Head of caudate nucleus (tissue), 42 donors: ENCODE data around the gene ASPSCR1.
"Not testable (repeated sequence)": the region's sequence is repeated elsewhere in the genome, so short reads cannot be mapped to it uniquely, and the experiment has no call there.

ENCODE experiments used
- DNase-seq, 42 donors: peaks; one replicate each; pipeline versions ENCODE4 v3.0.0 to v3.0.0-alpha.2; 2020 to 2021; ENCODE audit warnings: mixed read lengths in 7 of 42
- intact Hi-C: fragments of 100-400 bp; cut with DNase I; formaldehyde crosslinking; loops from one replicate; pipeline ENCODE4 v1.15.0; 2022

Gene ASPSCR1

DNA sequence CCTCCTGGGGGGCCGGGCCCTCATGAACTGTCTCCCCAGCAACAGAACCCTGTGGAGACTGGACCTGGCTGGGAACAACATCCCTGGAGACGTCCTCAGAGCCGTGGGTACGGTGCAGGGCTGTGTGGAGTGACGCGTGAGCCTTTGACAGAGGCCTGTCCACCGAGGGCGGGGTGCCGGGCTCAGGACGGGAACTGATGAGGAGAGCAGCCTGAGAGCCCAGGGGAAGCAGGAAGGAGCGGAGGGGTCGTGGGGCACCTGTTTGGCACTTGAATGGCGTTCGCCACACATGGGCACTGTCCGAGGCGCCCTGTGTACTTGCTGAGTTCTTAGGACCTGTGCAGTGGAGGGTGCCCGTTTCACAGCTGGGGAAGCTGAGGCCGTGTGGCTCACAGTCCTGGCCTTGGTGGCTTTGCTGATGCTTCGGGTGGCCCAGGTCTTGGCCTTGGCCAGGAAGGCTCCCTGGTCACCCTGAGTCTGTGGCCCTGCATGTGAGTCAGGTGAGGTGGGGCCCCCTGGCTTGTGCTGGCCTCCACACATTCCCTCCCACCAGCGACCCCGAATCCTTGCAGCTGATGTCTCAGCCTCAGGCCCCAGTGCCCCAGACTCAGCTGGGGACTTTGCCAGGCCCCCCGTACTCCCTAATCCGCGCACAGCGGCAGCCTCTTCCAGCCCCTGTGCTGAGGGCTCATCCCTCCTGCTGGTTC, 48.1 kb downstream of the ASPSCR1 start:
- intact Hi-C loops, result no loop called here

DNA sequence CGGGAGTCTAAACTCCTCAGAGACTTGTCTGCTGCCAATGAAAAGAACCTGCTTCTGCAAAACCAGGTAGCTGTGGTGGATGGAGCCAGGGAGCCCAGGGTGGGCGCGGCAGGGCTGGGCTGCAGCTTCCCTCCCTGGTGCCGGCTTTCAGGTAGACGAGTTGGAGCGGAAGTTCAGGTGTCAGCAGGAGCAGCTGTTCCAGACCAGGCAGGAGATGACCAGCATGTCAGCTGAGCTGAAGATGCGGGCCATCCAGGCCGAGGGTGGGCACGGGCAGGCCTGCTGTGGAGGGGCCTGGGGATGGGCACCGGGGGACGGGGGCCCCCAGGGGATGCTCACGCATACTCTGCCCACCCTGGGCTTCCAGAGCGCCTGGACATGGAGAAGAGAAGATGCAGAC, 50.8 kb downstream of the ASPSCR1 start:
- DNase-seq, result no peak
- intact Hi-C loops, result no loop called here

More for the DNA sequence above, 48.1 kb downstream of the ASPSCR1 start:
- no peak for DNase-seq

- DNase-seq, result no peak
- intact Hi-C loops, result no loop called here
These were observed 51.5 kb downstream of the ASPSCR1 start for GRCh38 chr17:82028966-82029365.

DNA sequence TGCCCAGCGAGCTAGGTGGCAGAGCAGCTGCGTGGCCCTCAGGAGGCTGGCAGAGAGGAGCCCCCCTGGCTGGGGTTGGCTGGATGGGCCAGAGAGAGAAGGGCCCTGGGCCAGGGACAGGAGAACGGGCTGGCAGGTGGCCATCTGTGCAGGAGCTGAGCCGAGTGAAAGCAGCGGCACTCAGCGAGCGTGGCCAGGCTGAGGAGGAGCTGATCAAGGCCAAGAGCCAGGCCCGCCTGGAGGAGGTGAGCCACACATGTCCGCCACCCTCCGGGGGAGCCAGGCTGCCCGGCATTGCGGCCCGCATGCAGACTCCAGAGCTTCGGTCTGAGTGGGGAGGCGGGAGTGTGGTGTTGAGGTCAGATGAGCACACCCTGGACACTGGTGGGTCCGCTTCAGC, 52.0 kb downstream of the ASPSCR1 start:
- intact Hi-C loops, result no loop called here
- DNase-seq, result no peak

- peak in 1 of 42 donors; percentile 9 for DNase-seq
- intact Hi-C loops, result loop anchor here (1.0 kb wide), 1 partner anchor 124 kb away; no protein-coding TSS in a partner anchor
These were observed 52.6 kb downstream of the ASPSCR1 start for GRCh38 chr17:82029990-82030469.

DNA sequence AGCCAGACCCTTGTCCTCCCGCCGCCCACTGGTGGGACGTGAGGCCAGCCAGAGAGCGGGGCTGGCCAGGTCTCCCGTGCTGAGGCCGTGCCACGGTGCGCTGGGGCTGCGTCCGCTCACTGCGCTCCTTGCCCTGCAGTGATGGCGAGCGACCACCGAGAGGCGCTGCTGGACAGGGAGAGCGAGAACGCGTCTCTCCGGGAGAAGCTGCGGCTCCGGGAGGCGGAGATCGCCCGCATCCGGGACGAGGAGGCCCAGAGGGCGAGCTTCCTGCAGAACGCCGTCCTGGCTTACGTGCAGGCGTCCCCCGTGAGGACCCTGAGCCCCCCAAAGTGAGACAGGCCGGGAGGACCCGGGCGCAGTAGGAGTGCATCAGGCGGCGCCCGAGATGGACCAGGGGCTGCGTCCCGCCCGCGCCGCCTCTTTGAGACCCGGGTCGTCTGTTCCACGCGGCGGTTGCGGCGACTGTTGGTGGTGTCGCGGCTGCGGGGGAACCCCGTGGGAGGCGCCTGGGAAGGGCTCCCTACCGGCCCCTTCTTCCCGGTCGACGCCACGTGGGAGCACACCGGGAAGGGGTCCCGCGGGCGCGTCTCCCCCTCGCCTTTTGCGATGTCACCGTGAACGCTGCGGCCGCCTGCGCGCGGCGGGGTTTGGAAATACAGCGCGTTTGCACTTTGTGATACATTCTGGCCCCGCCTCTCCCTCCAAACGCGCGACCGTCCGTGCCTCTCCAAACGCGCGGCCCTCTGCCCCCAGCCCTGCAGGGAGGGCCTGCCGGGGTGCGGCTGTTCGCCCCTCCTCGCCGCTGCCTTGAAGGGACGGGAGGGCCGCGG, 53.3 kb downstream of the ASPSCR1 start:
- intact Hi-C loops, result loop anchor here (1.0 kb wide), 1 partner anchor 124 kb away; no protein-coding TSS in a partner anchor
- peak; percentile 48 to 92 (median 84) for DNase-seq

DNA sequence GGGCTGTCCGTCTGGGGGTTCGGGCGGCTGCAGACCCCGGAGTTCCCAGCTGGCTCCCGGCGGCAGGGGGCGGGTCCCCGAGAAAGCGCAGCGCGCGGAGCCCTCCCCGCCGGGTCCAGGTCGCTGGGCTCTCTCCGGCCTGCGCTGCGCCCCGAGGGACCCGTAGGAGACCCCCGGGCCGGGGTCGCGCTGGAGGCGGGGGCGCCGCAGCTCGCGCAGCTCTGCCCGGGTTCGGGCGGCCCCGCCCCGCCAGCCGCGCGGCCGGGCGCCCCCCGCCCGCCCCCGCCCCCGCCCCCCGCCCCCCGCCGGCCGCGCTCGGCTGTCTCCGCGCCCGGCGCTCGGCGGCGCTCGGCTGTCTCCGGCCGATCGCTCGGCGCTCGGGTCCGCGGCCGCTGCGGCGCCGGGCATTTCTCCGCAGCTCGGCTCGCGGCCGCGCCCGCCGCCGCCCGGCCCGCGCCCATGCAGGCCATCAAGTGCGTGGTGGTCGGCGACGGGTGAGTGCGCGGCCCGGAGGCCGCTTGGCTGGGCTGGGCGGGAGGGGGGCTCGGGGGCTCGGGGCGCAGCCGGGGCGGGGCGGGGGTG, 54.0 kb downstream of the ASPSCR1 start, which contains the start of gene RAC3:
Gene RAC3 (plus strand): TSS at position 376 of the 582 bp plus-strand sequence. CDS start 84 bp downstream, at position 460.
- no peak for DNase-seq
- intact Hi-C loops, result no loop called here

DNA sequence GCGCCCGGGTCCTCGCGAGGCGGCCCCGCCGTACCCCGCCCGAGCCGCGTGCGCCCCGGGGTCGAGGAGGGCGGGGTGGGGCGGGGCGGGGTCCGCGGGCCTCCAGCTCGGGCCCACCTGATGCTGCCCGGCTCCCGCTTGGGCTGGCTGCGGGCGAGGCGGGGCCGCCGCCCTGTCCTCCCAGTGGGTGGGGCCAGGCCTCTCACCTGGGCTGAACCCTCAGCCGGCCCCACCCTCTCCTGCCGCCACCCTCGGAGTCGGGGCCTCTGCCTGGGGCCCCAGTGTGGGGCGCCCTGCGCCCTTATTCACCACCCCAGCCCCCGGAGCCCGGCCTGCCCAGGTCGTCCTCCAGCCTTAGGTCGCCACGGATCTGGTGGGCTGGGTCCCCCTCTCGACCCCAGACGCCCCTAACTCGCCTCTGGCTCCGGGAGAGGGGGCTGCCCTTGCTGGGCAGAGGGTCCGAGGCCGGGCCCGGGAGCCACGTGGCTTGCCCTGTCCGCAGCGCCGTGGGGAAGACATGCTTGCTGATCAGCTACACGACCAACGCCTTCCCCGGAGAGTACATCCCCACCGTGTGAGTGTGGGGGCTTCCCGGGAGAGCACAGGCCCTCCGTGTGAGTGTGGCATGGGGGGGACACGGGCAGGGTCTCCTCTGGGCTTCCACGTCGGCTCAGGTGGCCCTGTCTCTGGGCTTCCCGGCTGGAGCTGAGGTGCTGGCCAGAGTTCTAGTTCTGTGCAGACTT, 54.6 kb downstream of the ASPSCR1 start:
- no peak for DNase-seq

GRCh38 chr17:82033359-82034085, 56.1 kb downstream of the ASPSCR1 start:
- intact Hi-C loops, result no loop called here
- no peak for DNase-seq

More for the DNA sequence above, 54.6 kb downstream of the ASPSCR1 start:
- intact Hi-C loops, result no loop called here

DNA sequence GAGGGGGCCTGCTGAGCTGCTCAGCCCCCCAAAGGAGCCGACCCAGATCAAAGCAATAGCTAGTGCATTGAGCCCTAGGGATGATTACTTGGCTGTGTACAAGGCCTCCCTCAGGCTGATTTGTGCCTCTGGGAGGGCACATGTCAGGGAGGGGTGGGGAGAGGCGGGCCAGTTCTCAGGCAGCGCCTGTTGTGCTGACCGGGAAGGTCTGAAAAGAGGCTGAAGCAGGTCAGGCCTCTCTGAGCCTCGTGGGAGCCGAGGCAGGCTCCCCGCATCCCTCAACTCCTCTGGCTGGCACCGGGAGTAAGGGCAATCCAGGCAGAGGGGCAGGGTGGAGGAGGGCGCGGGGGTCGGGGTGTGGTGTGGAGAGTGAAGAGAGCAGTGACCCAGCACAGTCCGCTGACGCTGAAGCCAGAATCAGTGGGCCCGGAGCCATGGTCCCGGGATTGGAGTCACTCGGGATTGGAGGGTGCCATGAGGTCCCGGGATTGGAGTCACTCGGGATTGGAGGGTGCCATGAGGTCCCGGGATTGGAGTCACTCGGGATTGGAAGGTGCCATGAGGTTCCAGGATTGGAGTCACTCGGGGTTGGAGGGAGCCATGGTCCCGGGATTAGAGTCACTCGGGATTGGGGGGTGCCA, 57.1 kb downstream of the ASPSCR1 start:
- intact Hi-C loops, result no loop called here

GRCh38 chr17:82035488-82035887, 58.1 kb downstream of the ASPSCR1 start:
- DNase-seq, result no peak
- intact Hi-C loops, result no loop called here

More for the DNA sequence above, 57.1 kb downstream of the ASPSCR1 start:
- no peak for DNase-seq

- DNase-seq, result no peak
- intact Hi-C loops, result no loop called here
These were observed 58.7 kb downstream of the ASPSCR1 start for GRCh38 chr17:82035956-82036633.

DNA sequence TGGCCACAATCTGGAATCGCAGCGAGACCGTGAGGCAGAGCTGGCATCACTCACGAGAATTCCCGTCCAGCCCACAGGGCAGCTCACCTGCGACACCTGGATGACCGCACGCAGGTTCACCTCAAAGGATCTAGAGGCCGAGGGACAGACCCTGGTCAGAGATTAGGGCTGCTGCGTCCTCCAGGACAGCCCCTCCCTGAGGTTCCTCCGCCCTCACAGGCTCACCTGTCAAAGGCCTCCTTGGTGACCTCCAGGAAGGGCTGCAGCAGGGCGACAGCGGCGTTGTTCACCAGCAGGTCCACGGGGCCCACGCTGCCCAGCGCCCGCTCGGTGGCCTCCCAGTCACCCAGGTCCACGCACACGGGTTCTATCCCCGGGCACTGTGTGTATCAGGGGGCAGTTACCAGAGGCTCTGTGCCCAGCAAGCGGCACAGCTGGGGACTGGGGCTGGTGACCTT, 59.2 kb downstream of the ASPSCR1 start:
- intact Hi-C loops, result no loop called here
- DNase-seq, result no peak

DNA sequence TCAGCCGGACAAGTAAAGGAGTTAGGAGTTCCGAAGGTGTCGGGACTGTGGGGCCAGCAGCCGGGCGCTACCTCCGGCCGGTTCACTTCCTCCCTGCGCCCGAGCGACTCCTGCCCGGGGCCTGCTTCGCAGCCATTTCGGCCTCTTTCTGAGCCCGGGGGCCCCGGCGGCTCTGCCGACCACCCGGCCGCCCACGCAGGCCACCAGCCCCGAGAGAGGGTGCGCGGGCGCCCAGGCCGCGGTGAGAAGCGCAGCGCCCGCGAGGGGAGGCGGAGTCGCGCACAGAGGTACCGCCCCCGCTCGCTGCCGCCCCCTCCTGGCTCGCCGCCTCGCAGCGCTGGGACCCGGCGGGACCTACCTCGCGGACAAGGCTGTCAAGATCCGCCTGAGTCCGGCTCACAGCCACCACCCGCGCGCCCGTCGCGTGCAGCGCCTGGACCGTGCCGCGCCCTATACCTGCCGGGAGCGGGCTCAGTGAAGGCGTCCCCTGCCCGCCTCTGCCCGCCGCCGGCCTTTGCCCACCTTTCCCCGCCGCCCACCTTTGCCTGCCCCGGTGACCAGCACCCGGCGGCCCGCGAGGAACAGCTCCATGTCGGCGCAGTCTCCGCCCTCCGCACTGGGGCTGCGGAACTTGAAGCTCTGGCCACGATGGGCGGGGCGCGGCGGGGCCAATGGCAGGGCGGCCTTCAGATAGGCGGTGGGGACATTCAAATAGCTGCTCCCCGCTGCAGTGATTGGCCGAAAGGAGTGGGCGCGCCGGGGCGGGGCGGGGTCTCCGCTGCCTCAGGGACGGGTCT, 59.9 kb downstream of the ASPSCR1 start, which contains the start of gene DCXR:
Gene DCXR (minus strand): TSS at position 606 of the 797 bp plus-strand sequence. CDS start 15 bp downstream, at position 591.
- peak; percentile 96 to 99 (median 98) for DNase-seq
- intact Hi-C loops, result no loop called here

DNA sequence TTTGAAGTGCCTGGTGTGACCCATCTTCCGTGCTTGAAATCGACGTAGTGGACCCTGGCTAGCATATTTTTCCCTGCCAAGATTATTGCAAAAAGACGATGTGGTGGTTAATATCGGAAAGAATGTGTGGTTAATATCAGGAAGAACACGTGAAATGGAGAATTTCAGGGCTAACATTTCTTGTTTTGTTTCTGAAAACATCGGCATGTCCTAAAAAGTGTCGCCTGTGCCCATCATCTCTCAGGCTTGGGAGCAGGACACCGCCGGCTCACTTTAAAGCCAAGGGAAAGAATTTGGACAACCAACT, 60.4 kb downstream of the ASPSCR1 start:
- peak in 1 of 42 donors; percentile 11 for DNase-seq
- intact Hi-C loops, result no loop called here

DNA sequence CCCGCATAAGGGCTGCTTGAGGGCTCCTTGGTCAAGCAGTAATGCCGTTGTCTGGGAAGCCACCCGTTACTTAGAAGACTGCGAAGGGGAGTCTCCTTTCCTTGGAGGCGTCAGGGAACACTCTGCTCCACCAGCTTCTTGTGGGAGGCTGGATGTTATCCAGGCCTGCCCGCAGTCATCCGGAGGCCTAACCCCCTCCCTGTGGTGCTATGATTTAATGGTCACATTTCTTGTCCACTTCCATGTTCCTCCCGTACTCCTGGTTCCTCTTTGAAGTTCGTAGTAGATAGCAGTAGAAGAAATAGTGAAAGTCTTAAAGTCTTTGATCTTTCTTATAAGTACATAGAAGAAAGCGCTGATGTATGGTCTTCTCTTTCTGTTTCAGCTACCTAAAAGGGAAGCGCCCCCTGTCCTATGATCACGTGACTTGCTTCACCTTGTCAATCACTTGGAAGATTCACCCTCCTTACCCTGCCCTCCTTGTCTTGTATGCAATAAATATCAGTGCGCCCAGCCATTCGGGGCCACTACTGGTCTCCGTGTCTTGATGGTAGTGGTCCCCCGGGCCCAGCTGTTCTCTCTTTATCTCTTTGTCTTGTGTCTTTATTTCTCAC, 61.5 kb downstream of the ASPSCR1 start:
- intact Hi-C loops, DNase-seq: not testable (repeated sequence)
